Stimulated activated CD4-positive, alpha-beta T cell treated with anti-CD3 and anti-CD28 coated beads, Interleukin-4, amount 100 ng/mL, for 1 hour (primary cell): ENCODE measurements around the gene TSHZ2.
"Not testable (repeated sequence)": the region's sequence is repeated elsewhere in the genome, so short reads cannot be mapped to it uniquely, and the experiment has no call there.

Source experiments
- DNase-seq: peaks from one replicate; pipeline ENCODE4 v3.0.0-alpha.2; 2020

Gene TSHZ2

GRCh38 chr20:53089851-53090250, 117.7 kb downstream of the TSHZ2 start:
- not testable (repeated sequence) for DNase-seq

DNA sequence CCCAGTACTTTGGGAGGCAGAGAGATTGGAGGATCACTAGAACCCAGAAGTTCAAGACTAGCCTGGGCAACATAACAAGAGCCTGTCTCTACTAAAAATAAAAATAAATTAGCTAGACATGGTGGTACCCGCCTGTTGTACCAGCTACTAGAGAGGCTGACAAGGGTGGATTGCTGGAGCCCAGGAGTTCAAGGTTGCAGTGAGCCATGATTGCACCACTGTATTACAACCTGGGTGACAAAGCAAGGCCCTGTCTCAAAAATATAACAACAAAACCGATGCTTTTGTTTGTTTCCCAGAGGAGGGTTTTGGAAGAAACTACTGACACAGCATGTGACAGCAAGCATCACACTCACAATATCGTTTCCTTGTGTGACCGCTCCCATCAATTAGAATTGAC, 119.6 kb downstream of the TSHZ2 start:
- DNase-seq, result no peak

- DNase-seq, result no peak
Measured at GRCh38 chr20:53092772-53093300, 120.7 kb downstream of the TSHZ2 start.

- DNase-seq, result no peak
Measured at GRCh38 chr20:53097371-53097770, 125.2 kb downstream of the TSHZ2 start.

DNA sequence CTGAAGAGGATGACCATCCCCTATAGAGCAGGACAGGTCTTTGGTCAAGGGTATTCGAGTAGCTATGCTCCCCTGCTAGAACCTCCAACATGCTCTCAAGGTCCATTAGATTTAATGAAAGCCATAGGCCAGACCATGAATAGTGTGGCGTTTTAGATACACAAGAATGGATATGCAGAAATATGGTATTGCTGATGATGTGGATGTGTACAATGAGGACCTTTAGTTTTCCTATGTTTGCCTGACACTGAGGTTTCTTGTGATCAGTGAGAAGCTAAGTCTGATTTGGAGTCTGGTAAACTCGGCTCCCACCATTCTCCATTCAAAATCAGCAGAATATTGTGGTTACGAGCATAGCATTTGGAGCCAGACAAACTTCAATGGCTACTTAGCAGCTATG, 125.6 kb downstream of the TSHZ2 start:
- no peak for DNase-seq

- DNase-seq, result no peak
Measured at GRCh38 chr20:53098621-53099020, 126.5 kb downstream of the TSHZ2 start.

GRCh38 chr20:53099856-53100255, 127.7 kb downstream of the TSHZ2 start:
- no peak for DNase-seq

- DNase-seq, result no peak
Measured at GRCh38 chr20:53100476-53100911, 128.3 kb downstream of the TSHZ2 start.

GRCh38 chr20:53101992-53102760, 130.0 kb downstream of the TSHZ2 start:
- DNase-seq, result no peak

DNA sequence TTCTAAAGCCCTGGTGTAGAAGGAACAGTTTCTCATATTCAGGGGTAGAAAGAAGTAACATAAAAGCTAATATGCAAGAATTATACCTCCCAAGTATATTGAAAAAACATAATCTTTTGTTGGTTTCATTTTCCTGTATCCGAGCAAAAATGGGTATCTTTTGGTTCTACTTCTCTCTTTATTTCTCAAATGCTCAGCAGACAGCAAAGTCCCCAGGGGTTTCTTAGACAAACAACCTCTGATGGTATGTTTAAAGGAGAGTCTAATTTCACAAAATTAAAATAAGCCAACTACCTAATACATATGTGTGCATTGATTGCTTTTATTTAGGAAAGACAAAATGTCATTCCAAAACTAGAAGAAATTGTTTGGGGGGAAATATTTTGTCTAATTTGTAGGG, 131.0 kb downstream of the TSHZ2 start:
- DNase-seq, result no peak

- no peak for DNase-seq
Measured at GRCh38 chr20:53104884-53105283, 132.7 kb downstream of the TSHZ2 start.

DNA sequence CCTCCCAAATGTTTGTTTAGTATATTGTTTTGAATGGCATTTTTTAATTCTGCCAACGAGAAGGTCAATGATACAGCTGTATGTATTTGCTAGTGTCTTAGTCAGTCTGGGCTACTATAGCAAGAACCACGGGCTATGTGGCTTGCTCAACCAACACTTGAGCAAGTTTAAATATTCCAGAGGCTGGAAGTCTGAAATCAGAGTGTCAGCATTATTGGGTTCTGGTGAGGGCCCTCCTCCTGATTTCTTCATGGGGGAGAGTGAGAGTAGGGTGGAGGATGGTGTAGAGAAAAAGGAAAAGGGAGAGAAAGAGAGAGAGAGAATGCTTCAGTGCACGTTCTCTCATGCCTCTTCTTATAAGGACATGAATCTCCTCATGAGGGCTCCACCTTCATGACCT, 144.6 kb downstream of the TSHZ2 start:
- no peak for DNase-seq

DNA sequence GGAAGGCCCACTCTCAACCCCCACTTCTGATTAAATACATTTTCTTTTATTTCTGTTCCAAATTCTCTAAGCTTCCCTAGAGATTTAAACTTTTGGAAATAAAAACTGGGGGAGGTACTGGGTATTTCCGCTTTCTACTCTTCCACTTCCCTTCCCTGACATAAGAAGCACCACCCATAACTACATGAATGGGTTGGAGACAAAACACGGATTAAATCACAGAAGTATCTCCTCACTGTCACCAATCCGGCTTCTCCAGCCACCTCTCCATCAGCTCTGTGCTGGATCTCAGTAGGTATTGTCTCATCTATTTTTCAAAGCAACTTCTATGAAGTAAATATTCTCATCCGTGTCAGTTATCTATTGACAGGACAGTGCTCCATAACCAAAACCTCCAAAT, 150.7 kb downstream of the TSHZ2 start:
- no peak for DNase-seq

GRCh38 chr20:53124075-53124551, 152.0 kb downstream of the TSHZ2 start:
- DNase-seq, result no peak

DNA sequence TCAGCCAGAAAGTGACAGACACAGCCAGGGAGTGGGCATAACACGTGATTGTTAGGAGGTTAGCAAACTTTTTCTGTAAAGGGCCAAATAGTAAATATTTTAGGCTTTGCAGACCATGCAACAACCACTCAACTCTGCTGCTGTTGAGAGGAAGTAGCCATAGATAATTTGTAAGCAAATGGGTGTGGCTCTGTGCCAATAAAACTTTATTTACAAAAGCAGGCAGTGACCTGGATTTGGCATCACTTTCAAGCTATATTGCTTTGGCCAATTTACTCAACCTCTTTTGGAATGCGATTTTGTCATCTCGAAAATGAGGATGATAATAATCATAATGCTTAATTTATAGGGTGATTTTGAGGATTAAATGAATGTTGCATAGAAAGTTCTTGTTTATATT, 152.6 kb downstream of the TSHZ2 start:
- DNase-seq, result no peak

DNA sequence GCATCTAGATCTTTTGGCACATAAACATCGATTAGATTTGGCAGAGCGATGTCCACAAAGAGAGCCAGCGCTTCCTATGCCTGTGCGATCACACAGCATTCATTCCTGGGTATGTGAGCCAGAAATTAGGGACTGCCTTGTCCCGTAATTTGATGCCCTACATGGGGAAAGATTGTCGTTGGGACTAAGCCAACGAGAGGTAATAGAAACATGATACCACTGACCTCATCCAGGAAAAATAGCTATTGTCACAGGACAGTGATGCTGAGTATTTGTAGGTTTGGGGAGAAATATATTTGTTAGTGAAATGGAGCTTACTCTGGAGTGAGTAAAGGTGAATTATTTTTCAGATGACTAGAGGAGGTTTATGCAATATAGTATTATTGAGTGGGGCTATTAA, 154.0 kb downstream of the TSHZ2 start:
- no peak for DNase-seq

DNA sequence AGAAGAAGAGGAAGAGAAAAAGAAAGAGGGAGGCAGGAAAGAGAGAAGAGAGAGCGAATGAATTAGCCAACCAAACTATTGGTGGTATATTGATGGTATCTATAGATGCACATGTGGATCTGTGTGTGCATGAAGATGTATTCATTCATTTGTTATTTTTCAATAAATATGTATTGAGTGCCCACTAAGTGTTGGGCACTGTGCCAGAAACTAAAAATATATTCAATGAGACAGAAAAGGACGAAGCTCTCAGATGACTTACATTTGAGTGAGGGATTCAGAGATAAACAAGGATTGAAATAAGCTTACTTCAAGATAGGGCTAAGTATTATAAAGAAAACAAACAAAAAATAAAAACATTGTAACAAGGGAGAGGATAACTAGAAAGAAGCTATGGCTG, 154.9 kb downstream of the TSHZ2 start:
- DNase-seq, result no peak

DNA sequence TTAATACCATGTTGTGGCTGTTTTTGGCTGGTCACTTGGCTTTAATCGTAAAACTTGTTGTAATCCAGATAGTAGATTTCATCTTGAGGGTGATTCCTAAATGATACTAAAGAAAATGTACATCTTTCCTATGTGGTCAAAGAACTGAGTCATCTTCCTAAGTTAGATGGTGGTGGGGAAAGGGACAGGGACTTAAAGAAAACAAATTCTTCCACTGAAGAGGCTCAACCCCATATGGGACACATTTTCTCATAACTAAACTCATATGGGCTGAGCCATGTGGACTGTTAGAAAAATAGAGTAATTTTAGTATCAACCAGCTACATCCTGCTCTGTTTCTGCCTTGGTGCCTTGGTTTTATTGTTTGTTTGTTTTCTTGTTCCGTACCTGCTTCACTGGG, 155.8 kb downstream of the TSHZ2 start:
- no peak for DNase-seq

DNA sequence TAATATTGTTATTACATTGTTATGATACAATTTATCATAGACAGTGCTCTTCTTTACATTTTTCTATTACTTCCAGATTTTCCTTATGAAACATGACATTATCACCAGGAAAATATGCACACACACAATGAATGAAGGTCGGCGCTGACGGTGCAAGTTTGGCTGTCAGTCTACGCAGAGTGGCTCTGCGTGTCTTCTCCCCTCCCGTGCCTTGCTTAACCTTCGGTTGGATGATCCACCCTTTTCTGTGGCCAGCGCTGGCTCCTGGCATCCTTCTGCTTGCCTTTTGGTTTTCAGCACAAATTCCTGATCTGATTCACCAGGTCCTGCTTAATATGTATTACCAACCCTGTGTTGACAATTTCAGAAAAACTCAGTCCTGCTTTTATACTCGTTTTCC, 157.4 kb downstream of the TSHZ2 start:
- DNase-seq, result no peak

DNA sequence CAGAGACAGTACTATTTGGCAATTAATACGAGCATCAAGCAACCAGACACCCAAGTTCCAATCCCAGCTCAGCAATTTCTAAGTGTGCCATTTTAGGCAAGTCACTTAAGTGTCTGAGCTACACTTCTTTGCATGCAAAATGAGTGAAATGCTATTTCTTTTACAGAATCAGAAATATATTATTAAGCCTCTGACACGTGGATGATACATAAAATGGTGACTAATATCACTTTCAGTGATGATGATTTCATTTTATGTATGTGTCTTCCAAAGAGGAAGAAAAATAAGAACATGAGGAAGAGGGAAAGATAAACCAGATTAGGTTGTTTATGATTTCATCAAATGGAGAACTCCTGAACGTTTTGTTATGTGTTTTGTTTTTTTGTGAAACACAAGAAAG, 158.6 kb downstream of the TSHZ2 start:
- no peak for DNase-seq

- no peak for DNase-seq
Measured at GRCh38 chr20:53133125-53133524, 161.0 kb downstream of the TSHZ2 start.

- no peak for DNase-seq
Measured at GRCh38 chr20:53133628-53134027, 161.5 kb downstream of the TSHZ2 start.

DNA sequence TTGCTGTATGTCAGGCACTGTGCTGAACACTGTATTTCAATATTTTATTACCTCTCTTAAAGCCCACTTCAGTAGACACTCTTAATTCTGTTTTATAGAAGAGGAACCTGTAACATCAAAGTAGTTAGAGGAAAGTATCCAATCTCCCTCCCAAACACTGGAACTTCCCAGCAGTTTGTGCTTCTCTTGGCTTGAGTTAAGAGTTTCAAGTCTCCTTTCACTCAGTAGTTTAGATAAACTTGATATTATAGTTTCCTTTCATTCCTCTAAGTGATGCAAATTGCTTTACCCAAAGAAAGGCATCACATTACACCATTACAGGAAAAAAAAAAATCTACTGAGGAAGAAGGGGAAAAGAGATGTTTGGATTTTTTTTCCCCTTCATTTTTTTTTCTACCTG, 164.3 kb downstream of the TSHZ2 start:
- DNase-seq, result no peak

GRCh38 chr20:53138454-53139262, 166.5 kb downstream of the TSHZ2 start:
- no peak for DNase-seq
